Cardiac muscle cell (in vitro differentiated cells and primary cell): Measurements from ENCODE around the gene CPNE2. TPM values are rescaled to one million over a fixed set of nuclear protein-coding genes. Genes with fewer than 3 reads are reported as not detected.
A peak's percentile ranks its signal among the peaks of the same experiment; 100 is the strongest.

Source experiments
- DNase-seq, 2 donors: peaks; one replicate each; pipeline versions ENCODE4 v3.0.0 to v3.0.0-alpha.2; 2010 to 2017; ENCODE audit warnings: low read depth in 1 of 2, low spot score in 1 of 2
- H3K27ac ChIP-seq: fragments of 200-600 bp; sonication (generic); 2 replicates; pipeline ENCODE4 v1.5.1; 2016
- H3K27me3 ChIP-seq: fragments of 200-600 bp; sonication (generic); 2 replicates; pipeline ENCODE4 v1.6.0; 2016; ENCODE audit warnings: control low read depth
- H3K36me3 ChIP-seq: fragments of 200-600 bp; sonication (generic); 2 replicates; pipeline ENCODE4 v1.5.1; 2016; ENCODE audit warnings: control low read depth
- H3K4me1 ChIP-seq: fragments of 200-600 bp; sonication (generic); 2 replicates; pipeline ENCODE4 v1.8.1; 2017; ENCODE audit warnings: low read depth, mild to moderate bottlenecking, mixed run types
- H3K4me3 ChIP-seq: fragments of 200-600 bp; sonication (generic); 2 replicates; pipeline ENCODE4 v1.5.1; 2016; ENCODE audit warnings: mild to moderate bottlenecking
- H3K9me3 ChIP-seq: fragments of 200-600 bp; sonication (generic); 2 replicates; pipeline ENCODE4 v1.5.1; 2017; ENCODE audit warnings: low read depth, mild to moderate bottlenecking, control low read depth
- CTCF ChIP-seq: IDR thresholded peaks from 2 replicates; pipeline ENCODE4 v1.5.1; 2012; ENCODE audit warnings: low read depth, mild to moderate bottlenecking, low read length
- polyA plus RNA-seq: library from polyadenylated mRNA; unstranded; fragments of >200 nt; fragmentation: Nextera tagmentation; extraction: Ambion mirVana; gene quantifications from 2 replicates; pipeline ENCODE4 v1.2.1, GENCODE V29; 2016
- total RNA-seq: library from RNA; depleted of rRNA; stranded (reverse); fragments of >200 nt; gene quantifications from 2 replicates; pipeline ENCODE4 v1.2.3, GENCODE V29; 2016

The CPNE2 gene
- total and polyA plus RNA-seq, 2 experiments from 2014 or later: 25.5 to 43.0 TPM

DNA sequence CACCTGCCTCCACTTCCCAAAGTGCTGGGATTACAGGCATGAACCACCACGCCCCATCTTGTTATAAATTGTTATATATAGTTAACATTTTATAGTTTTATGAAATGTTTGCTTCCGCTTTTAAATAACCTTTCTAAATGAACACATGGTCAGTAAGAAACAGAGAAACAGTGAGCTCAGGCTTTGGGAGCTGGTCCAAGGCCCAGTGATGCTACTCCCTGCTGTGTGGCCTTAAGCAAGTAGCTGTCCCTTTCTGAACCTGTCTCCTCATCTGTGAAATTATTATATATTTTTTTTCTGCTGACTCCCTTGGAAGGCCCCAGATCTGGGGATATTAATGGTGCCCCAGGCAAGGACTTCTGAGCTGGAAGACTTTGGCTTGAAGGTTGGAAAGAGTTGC lies 19.0 kb downstream of the CPNE2 start:
- H3K27ac ChIP-seq: no peak overlapping the region
- no peak for TF ChIP-seq CTCF
- H3K36me3 ChIP-seq: no peaks in the 10 kb centered on the region
- DNase-seq: no peak
- H3K4me3 ChIP-seq: no peak overlapping the region
- no peaks in the 10 kb centered on the region for H3K27me3 ChIP-seq
- H3K9me3 ChIP-seq: no peaks in the 10 kb centered on the region
- peaks cover 16% of the 10 kb centered on the region for H3K4me1 ChIP-seq

DNA sequence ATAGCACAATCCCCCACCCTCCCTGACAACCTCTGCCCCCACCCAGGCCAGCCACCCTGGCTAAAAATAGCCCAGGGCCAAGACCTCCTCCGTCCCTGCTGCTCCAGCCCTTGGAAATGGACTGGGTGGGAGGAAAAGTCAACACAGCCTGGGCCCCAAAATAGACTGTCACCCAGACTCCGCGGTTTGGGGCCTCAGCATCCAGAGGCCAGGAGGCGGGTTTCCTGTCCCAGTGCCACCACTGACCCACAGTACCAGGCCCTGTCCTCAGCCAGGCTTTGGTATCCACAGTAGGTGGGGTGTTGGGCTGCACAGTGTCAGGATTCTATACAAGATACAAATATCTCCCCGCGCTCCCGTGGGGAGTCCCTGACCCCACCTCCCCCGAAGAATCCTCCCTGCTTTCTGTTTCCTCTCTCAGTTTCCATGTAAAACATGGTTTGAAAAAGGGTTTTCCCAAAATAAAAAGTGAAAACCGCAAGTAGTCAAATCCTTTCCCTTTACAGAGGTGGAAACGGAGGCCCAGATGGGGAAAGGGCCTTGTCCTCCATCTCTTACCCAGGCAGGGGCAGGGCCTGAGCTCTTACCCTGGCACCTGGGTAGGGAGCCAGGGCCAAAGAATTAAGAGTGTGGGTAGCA lies 20.1 kb downstream of the CPNE2 start:
- Histone ChIP-seq H3K27ac (peak overlapping the region; percentile 37), H3K4me3 (no peak overlapping the region), H3K9me3 (no peaks in the 10 kb centered on the region), H3K36me3 (no peaks in the 10 kb centered on the region), H3K4me1 (peaks cover 16% of the 10 kb centered on the region), H3K27me3 (no peaks in the 10 kb centered on the region)
- TF ChIP-seq CTCF: no peak
- DNase-seq: peak in 1 of 2 donors; percentile 21

DNA sequence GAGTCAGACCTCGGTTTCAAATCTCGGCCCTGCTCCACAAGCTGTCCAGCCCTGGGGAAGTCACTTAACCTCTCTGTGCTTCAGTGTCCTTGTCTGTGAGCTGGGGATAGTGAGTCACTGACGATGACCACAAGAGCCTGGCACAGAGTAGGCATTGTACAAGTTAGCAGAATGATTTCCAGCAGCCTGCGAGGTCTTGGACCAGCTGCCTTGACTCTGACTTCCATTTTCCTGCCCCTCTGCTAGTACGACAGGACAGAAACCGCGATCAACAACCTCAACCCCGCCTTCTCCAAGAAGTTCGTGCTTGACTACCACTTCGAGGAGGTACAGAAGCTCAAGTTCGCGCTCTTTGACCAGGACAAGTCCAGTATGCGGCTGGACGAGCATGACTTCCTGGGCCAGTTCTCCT lies 20.7 kb downstream of the CPNE2 start:
- Histone ChIP-seq H3K27ac (peak overlapping the region; percentile 37), H3K36me3 (no peaks in the 10 kb centered on the region), H3K4me1 (peaks cover 16% of the 10 kb centered on the region), H3K9me3 (no peaks in the 10 kb centered on the region), H3K4me3 (no peak overlapping the region), H3K27me3 (no peaks in the 10 kb centered on the region)
- DNase-seq: peak in 1 of 2 donors; percentile 48
- no peak for TF ChIP-seq CTCF

DNA sequence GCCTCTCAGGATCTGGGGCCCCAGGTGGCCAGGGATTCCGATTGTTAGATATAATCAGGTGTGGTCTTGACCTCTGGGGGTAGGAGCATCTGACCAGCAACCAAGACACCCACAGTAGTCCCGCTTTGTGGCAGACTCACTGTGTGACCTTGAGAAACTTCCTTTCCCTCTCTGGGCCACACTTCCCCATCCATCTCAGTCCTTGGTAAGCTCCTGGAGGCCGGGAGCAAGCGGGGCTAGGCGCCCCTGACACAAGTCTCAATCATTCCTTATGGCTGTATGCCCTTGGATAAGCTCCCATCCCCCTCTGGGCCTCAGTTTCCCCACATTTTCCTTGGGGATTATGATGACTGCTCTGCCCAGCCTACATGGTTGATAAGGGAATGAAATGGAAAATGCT lies 21.3 kb downstream of the CPNE2 start:
- no peaks in the 10 kb centered on the region for H3K36me3 ChIP-seq
- peaks cover 16% of the 10 kb centered on the region for H3K4me1 ChIP-seq
- no peaks in the 10 kb centered on the region for H3K27me3 ChIP-seq
- no peak overlapping the region for H3K27ac ChIP-seq
- H3K4me3 ChIP-seq: no peak overlapping the region
- no peak for DNase-seq
- H3K9me3 ChIP-seq: no peaks in the 10 kb centered on the region
- TF ChIP-seq CTCF: no peak

DNA sequence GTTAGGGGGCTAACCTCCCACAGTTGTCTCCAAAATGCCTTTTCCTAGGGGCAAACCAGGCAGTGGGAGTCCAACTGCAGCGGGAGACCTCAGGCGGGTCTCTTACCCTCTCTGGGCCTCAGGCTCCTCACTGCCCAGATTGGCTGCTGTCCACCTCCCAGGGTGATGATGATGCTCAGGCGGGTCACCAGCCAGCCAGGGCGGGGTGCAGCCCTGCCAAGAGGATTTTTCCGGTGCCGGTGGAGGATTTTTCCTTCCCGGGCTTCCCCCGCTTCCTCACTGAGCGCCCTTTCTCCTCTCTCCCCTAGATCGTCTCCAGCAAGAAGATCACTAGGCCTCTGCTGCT lies 22.8 kb downstream of the CPNE2 start:
- Histone ChIP-seq H3K27me3 (no peaks in the 10 kb centered on the region), H3K36me3 (no peaks in the 10 kb centered on the region), H3K4me1 (peaks cover 16% of the 10 kb centered on the region), H3K9me3 (no peaks in the 10 kb centered on the region), H3K4me3 (no peak overlapping the region), H3K27ac (no peak overlapping the region)
- TF ChIP-seq CTCF: no peak
- DNase-seq: peak in 1 of 2 donors; percentile 20
